Natural killer cell treated with Interleukin-12 subunit alpha and Interleukin-12 subunit beta and Interleukin-15 and Interleukin-18, amount 100 ng/mL, for 72 hours (primary cell): Measurements from ENCODE around the gene PCYT2. TPM values are rescaled to one million over a fixed set of nuclear protein-coding genes. Genes with fewer than 3 reads are reported as not detected.
A peak's percentile ranks its signal among the peaks of the same experiment; 100 is the strongest.

Experiments
- ATAC-seq, 2 donors: fragments of 150-1000 bp; cut with Tn5 transposase in 1 of 2; sonication (Bioruptor Pico), chemical (Tn5 transposase) in 1 of 2; 2 replicates each; pipeline ENCODE4 v1.10.0; 2021
- DNase-seq: peaks from one replicate; pipeline ENCODE4 v3.0.0; 2022; ENCODE audit warnings: low spot score
- H3K27ac Mint-ChIP-seq, 2 donors: 1 replicate in 1 of 2; 2 replicates in 1 of 2; pipeline ENCODE4 v1.8.0; 2022; ENCODE audit warnings: mixed read lengths in 2 of 2, mild to moderate bottlenecking in 1 of 2, moderate library complexity in 1 of 2
- H3K27me3 Mint-ChIP-seq, 2 donors: 1 replicate in 1 of 2; 2 replicates in 1 of 2; pipeline ENCODE4 v1.8.0; 2022; ENCODE audit warnings: mixed read lengths in 2 of 2
- H3K36me3 Mint-ChIP-seq: one replicate; pipeline ENCODE4 v1.8.0; 2022; ENCODE audit warnings: mixed read lengths
- H3K4me1 Mint-ChIP-seq, 2 donors: 1 replicate in 1 of 2; 2 replicates in 1 of 2; pipeline ENCODE4 v1.8.0; 2022; ENCODE audit warnings: low read depth in 2 of 2, mixed read lengths in 2 of 2, mild to moderate bottlenecking in 1 of 2
- H3K4me3 Mint-ChIP-seq: one replicate; pipeline ENCODE4 v1.8.0; 2022; ENCODE audit warnings: mixed read lengths
- H3K9me3 Mint-ChIP-seq: 2 replicates; pipeline ENCODE4 v1.8.0; 2022; ENCODE audit warnings: mixed read lengths
- total RNA-seq, 2 donors: library from RNA; stranded (reverse); gene quantifications; one replicate each; pipeline ENCODE4 v1.2.3, GENCODE V29; 2022

PCYT2 gene
- total RNA-seq, 2 donors from 2014 or later: 30.4 to 36.5 TPM

DNA sequence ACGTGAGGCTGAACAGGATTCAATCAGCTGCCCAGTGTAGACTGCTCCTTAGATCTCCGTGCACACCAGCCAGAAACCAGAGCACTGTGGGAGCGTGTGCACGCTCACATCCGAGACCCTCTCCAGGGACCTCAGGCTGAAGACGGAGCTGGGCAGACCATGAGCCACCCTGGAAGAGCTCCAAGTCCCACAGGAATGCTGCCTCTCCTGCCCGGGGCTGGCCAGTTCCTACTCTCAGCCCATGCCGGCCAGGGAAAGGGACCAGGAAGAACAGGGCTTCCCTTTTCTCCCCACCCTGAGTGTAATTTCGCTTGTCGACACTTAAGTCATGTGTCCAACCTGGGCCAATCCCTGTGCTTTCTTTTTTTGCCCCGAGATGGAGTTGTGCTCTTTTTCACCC lies 26.7 kb downstream of the PCYT2 start:
- ATAC-seq (peak; percentile 22 to 25), DNase-seq (no peak)
- Mint-ChIP-seq H3K27ac (no peak overlapping the region), H3K27me3 (no peaks in the 10 kb centered on the region), H3K4me1 (peaks cover 12 to 33% of the 10 kb centered on the region in 2 donors), H3K36me3 (peaks cover 22% of the 10 kb centered on the region), H3K4me3 (no peak overlapping the region), H3K9me3 (no peaks in the 10 kb centered on the region)

DNA sequence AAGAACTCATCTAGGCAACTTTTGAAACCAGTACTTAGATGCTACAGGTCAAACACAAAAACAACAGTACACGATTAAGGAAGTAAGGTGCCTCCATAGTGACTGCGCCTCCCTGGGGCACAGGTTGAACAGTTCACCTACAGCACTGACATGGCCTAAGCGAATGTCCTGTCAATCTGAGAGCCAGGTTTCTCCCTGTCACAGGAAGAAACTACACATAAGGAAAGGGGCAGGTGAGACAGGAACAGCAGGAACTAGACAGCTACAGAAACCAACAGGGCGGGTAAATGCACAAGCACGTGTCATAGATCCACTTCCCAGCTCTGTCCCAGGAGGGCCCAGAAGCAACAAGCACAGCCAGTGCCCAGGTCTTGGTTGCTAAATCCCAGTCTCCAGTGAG lies 32.1 kb downstream of the PCYT2 start:
- ATAC-seq: no peak
- Mint-ChIP-seq H3K27me3 (no peaks in the 10 kb centered on the region), H3K27ac (no peak overlapping the region), H3K9me3 (no peaks in the 10 kb centered on the region), H3K36me3 (peaks cover 4% of the 10 kb centered on the region), H3K4me3 (no peak overlapping the region), H3K4me1 (peaks cover 0 to under 1% of the 10 kb centered on the region in 2 donors)
- no peak for DNase-seq

DNA sequence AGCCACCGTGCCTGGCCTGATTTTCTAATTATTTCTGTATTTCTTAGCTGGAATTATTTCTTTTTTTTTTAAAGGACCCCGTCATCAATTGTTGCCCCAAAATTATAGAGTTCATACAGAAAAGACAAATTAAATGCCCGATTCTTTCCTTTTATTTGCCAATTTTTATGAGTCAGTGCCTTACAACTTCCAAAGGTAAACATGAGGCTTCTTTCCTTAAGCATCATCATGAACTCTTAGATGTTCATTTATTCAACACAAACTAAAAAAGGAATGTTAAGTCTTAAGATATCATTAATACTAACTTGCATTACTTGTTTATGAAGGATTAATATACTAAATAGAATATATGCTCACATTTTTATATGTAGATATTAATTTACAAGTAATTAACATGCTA lies 32.9 kb downstream of the PCYT2 start:
- H3K4me3 Mint-ChIP-seq: no peak overlapping the region
- no peaks in the 10 kb centered on the region for H3K9me3 Mint-ChIP-seq
- peaks cover 0 to under 1% of the 10 kb centered on the region in 2 donors for H3K4me1 Mint-ChIP-seq
- ATAC-seq: no peak
- peaks cover 4% of the 10 kb centered on the region for H3K36me3 Mint-ChIP-seq
- DNase-seq: no peak
- no peaks in the 10 kb centered on the region for H3K27me3 Mint-ChIP-seq
- H3K27ac Mint-ChIP-seq: no peak overlapping the region

DNA sequence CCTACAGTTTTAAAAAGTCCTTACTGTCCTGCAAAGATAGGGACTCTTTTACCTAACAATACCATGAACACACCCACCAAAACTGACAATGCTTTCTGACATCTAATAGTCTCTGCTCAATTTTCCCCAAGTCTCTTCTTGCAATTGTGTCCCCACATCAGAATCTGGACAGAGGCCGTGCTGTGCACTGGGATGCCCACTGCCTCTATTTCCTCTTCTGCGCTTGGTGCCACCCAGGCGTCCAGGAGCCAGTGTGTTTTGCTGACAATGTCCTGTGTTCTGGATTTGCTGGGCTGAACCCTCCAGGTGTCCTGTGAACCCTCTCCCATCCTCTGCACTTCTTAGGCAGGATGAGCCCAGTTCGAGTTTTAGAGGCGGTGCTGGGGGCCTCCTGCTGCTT lies 33.6 kb downstream of the PCYT2 start:
- peaks cover 4% of the 10 kb centered on the region for H3K36me3 Mint-ChIP-seq

GRCh38 chr17:81871387-81872230 lies 39.6 kb downstream of the PCYT2 start:
- Mint-ChIP-seq H3K27me3 (no peaks in the 10 kb centered on the region), H3K36me3 (no peaks in the 10 kb centered on the region), H3K9me3 (no peaks in the 10 kb centered on the region), H3K4me1 (peaks cover 16 to 23% of the 10 kb centered on the region in 2 donors), H3K4me3 (peak overlapping the region; percentile 79), H3K27ac (peak overlapping the region; percentile 79 to 84)
- peak in 1 of 2 donors; percentile 2 for ATAC-seq
- peak; percentile 97 for DNase-seq

More for the DNA sequence above, 33.6 kb downstream of the PCYT2 start:
- DNase-seq (no peak), ATAC-seq (no peak)
- Mint-ChIP-seq H3K27ac (no peak overlapping the region), H3K9me3 (no peaks in the 10 kb centered on the region), H3K4me1 (peaks cover 4 to 8% of the 10 kb centered on the region in 2 donors), H3K27me3 (no peaks in the 10 kb centered on the region), H3K4me3 (no peak overlapping the region)

DNA sequence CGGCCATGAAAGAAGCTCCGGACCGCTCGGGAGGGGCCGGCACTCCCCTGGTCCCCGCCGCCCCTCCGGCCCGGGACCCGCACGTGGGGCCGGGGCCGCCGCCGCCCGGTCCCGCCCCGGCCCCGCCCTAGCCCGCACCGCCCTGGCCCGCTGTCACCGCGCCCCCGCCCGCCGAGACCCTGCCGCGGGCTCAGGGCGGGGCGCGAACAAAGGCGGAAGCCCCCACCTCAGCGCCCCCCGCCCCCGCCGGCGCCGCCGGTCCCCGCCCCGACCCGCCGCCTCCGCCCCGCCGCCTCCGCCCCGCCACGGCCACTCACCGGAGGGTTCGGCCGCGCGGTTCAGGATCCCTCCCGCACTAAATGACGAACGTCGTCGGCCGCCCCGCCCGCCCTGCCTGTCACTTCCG lies 40.2 kb downstream of the PCYT2 start, which contains the start of gene ARHGDIA:
Gene ARHGDIA, minus strand, starts transcription at position 357 of the 406 bp plus-strand sequence. CDS start 1,407 bp downstream, outside the sequence.
- DNase-seq: no peak
- Mint-ChIP-seq H3K9me3 (no peaks in the 10 kb centered on the region), H3K36me3 (no peaks in the 10 kb centered on the region), H3K27ac (peak within 1 kb of the TSS; percentile 86 to 88), H3K4me1 (peaks cover 16 to 23% of the 10 kb centered on the region in 2 donors), H3K4me3 (peak within 1 kb of the TSS; percentile 87), H3K27me3 (no peaks in the 10 kb centered on the region)
- peak; percentile 80 to 89 for ATAC-seq

GRCh38 chr17:81870131-81870980 lies 40.8 kb downstream of the PCYT2 start:
- Mint-ChIP-seq H3K4me1 (peaks cover 16 to 26% of the 10 kb centered on the region in 2 donors), H3K9me3 (no peaks in the 10 kb centered on the region), H3K27ac (peak overlapping the region; percentile 86 to 88), H3K27me3 (no peaks in the 10 kb centered on the region), H3K36me3 (no peaks in the 10 kb centered on the region), H3K4me3 (peak overlapping the region; percentile 87)
- ATAC-seq (peak; percentile 48 to 57), DNase-seq (no peak)

DNA sequence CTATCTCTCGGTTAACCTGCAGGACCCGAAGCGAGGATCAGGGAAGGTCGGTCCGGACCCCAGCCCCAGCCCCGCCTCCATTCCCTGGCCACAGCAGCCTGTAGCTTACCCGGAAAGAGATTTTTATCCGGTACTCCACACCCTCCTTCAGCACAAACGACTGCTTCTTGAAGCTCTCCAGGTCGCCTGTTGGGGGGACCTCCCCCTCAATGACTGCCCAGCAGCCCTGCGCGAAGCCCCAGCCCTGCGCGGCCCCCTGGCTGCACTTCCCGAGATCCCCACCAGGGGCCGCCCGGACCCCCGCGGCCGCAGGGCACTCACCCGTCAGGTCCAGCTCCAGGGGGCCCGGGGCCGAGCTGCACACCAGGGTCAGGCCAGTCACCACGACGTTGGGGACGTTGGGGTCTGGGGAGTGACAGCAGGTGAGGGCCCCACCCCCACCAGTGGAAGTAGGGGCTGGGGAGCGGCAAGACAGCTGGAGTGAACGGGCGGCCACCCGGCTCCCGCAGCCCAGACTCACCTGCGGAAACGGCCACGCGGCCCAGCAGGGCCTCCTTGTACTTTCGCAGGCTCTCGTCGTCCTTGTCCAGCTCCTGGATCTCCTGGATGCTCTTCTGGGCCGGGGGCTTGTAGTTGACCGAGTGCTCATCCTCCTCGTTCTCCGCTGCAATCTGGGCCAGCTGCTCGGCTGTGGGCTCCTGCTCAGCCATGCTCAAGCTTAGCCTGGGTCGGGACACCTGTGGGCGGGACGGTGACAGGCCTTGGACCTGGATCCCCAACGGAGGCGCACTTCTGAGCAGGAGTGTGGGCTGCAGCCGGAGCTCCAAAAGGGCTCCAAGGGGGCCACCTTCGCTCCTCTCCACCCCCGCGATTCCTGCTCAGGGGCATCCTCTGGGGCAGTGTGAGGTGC lies 41.7 kb downstream of the PCYT2 start:
- H3K9me3 Mint-ChIP-seq: no peaks in the 10 kb centered on the region
- H3K27ac Mint-ChIP-seq: peak overlapping the region; percentile 86 to 88
- H3K27me3 Mint-ChIP-seq: no peaks in the 10 kb centered on the region
- H3K4me3 Mint-ChIP-seq: peak overlapping the region; percentile 87
- H3K36me3 Mint-ChIP-seq: no peaks in the 10 kb centered on the region
- DNase-seq: no peak
- H3K4me1 Mint-ChIP-seq: peaks cover 16 to 32% of the 10 kb centered on the region in 2 donors
- ATAC-seq: no peak

- peak overlapping the region; percentile 53 to 86 for H3K27ac Mint-ChIP-seq
Measured at GRCh38 chr17:81868674-81869220, 42.5 kb downstream of the PCYT2 start.

DNA sequence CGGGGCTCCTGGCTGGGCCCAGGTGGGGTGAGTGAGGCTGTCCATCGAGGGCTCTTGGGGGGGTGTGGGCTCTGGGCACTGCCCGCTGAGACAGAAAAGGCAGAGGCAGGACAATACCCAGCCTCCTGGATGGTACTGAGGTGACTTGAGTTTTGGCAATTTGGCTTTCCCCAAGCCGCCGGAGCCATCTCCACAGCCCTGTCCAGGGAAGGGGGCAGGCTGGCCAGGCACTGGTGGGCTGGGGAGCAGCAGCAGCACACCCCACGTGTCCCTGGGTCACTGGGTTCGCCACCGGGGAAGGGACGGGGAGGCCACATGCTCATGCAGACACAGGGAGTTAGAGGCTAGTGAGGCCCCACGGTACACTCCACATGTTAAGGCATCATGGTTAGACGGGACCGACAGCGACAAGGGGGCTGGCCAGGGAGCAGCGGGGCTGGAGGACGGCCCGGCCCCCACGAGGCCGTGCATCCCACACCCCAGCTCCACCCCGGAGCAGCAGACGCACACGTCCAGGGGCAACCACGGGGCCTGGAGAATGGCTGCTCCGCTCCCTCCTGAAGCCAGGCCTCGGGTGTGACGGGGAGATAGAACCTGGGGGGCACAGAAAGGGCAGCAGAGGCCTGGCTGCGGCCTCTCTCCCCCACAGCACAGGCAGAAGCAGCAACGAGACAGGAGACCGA lies 43.1 kb downstream of the PCYT2 start:
- ATAC-seq (no peak), DNase-seq (no peak)
- Mint-ChIP-seq H3K27me3 (no peaks in the 10 kb centered on the region), H3K4me1 (peaks cover 21 to 39% of the 10 kb centered on the region in 2 donors), H3K36me3 (no peaks in the 10 kb centered on the region), H3K27ac (peak overlapping the region in 1 of 2 donors; percentile 53), H3K4me3 (peak overlapping the region; percentile 50), H3K9me3 (no peaks in the 10 kb centered on the region)

More at GRCh38 chr17:81868674-81869220, 42.5 kb downstream of the PCYT2 start:
- no peaks in the 10 kb centered on the region for H3K9me3 Mint-ChIP-seq
- peaks cover 17 to 33% of the 10 kb centered on the region in 2 donors for H3K4me1 Mint-ChIP-seq
- H3K4me3 Mint-ChIP-seq: peak overlapping the region; percentile 87
- no peaks in the 10 kb centered on the region for H3K36me3 Mint-ChIP-seq
- DNase-seq (no peak), ATAC-seq (no peak)
- no peaks in the 10 kb centered on the region for H3K27me3 Mint-ChIP-seq

- Mint-ChIP-seq H3K27me3 (no peaks in the 10 kb centered on the region), H3K4me3 (peak overlapping the region; percentile 50), H3K4me1 (peaks cover 19 to 41% of the 10 kb centered on the region in 2 donors), H3K36me3 (peaks cover 5% of the 10 kb centered on the region), H3K27ac (peak overlapping the region; percentile 53 to 59), H3K9me3 (no peaks in the 10 kb centered on the region)
- DNase-seq: no peak
- ATAC-seq: no peak
Measured at GRCh38 chr17:81867170-81867990, 43.8 kb downstream of the PCYT2 start.
